Measurements from ENCODE around the gene CDH11. TPM values are rescaled to one million over a fixed set of nuclear protein-coding genes. Genes with fewer than 3 reads are reported as not detected.

Gene CDH11
- total RNA-seq, 4 donors from 2014 or later = 28.2 to 74.1 (median 53.2) TPM

DNA sequence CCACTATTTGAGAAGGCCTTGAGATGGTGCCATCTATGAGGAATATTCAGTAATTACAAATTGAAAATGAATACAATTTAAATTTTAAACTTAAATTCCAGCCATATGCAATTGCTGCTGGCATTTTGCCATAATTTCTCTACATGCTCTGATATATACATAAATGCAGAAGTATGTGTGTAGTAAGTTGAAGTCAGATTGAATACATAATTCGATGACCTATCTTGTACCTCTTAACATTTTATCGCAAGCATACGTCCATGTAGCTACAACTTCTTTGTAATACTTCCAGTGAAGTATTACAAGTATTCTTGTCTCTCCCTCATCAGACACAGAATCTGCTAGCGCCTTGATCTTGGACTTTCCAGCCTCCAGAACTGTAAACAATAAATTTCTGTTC is 26.0 kb downstream of the CDH11 start:
- DNase-seq (ENCODE audit: low spot score) = no peak
- TF ChIP-seq, protein P1, sequence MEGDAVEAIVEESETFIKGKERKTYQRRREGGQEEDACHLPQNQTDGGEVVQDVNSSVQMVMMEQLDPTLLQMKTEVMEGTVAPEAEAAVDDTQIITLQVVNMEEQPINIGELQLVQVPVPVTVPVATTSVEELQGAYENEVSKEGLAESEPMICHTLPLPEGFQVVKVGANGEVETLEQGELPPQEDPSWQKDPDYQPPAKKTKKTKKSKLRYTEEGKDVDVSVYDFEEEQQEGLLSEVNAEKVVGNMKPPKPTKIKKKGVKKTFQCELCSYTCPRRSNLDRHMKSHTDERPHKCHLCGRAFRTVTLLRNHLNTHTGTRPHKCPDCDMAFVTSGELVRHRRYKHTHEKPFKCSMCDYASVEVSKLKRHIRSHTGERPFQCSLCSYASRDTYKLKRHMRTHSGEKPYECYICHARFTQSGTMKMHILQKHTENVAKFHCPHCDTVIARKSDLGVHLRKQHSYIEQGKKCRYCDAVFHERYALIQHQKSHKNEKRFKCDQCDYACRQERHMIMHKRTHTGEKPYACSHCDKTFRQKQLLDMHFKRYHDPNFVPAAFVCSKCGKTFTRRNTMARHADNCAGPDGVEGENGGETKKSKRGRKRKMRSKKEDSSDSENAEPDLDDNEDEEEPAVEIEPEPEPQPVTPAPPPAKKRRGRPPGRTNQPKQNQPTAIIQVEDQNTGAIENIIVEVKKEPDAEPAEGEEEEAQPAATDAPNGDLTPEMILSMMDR (IDR thresholded peaks at IDR 0.05) = no peak
- no peak for ATAC-seq (ENCODE audit: low FRiP score)

DNA sequence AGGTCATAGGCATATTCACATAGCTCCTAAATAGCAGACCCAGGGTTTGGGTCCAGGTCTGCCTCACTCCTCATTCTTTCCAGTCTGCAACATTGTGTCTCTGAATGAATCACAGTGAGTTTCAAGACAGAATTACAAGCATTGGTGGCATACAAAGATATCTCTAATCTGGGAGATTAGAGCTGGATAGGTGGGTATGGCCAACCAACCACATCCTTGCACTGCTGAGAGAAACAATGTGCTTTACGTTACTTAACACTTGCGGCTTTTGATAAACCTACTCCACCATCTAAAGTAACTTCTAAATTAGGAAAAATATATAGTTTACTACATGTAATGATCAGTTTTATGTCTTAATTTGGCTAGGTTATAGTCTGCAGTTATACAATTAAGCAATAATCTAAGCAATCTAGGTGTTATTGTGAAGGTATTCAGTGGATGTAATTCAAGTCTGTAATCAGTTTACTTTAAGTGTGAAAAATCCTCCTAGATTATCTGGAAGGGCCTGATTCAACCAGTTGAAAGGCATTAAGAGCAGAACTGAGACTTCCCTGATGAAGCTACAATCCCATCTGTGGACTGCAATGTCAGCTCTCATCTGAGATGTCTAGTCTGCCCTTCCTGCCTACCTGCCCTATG is 26.7 kb downstream of the CDH11 start:
- DNase-seq (ENCODE audit: low spot score) (no peak), ATAC-seq (ENCODE audit: low FRiP score) (no peak)
- TF ChIP-seq, protein P1 (IDR thresholded peaks at IDR 0.05) = no peak

DNA sequence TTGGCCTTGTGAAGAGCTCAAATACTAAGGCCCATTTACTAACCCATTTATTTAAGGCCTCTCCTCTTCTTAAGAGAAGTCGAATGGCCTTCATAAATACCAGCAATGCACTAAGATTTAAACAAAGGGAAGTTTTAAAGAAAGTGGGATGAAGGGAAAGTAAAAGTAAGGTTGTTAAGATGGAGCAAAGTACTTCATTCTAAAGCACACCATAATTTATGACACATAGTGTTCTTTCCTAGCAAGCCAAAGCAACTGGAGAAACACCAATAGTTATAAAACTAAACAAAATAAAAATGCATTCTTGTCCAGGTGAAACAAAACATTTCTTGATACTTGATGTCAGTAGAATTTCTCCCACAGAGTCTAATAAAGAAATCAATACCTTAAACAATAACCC is 27.9 kb downstream of the CDH11 start:
- DNase-seq (ENCODE audit: low spot score) = no peak
- TF ChIP-seq, protein P1 (IDR thresholded peaks at IDR 0.05) = no peak
- ATAC-seq (ENCODE audit: low FRiP score) = no peak

DNA sequence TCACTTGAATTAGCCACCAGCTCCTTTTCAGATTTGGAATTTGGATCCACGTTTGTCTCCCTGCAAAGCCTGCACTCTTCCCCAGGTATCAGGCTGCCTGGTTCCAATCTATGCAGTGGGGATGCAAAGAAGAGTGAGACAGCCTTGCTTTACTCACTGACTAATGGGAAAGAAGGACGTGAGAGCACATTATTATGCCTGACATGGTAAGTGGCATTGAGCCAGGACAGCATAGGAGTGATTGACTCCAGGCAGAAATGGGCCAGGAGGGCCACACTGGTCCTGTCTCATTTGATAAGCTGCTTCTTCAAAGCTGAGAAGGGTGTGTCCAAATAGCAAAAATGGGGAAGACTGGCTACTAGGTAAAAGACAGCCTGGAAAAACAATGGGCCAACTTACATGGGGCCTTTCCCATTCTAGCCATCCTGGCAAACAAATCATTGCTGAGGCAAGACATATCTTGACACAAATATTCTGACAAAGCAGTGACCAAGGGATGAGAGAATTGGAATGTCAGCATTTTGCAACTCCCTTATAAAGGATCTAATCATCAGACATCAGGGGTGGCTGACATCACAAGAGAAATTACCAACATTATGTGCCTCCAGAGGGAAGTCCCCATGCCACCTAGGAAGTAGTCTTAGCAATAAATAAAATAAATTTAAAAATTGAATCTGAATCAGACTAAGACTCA is 38.6 kb downstream of the CDH11 start:
- no peak for ATAC-seq (ENCODE audit: low FRiP score)
- DNase-seq (ENCODE audit: low spot score) = no peak
- TF ChIP-seq, protein P1 (IDR thresholded peaks at IDR 0.05) = no peak

DNA sequence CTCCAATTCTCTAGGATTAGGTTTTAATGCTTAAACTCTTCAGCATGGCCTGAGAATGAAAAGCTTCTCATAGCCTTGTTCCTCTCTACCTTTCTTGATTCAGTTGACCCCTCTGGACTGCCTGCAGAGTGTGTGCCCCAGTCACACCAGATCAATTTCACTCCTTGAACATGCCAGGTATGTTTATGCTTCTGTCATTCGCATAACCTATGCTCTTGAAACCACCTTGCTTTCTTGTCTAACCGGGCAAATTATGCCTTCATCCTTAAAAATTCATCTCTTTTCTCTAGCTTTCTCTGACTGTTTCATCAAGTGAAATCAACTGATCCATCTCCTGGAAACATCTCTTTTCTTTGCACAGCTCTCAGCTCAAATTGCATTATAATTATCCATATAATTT is 42.3 kb downstream of the CDH11 start:
- TF ChIP-seq, protein P1 (IDR thresholded peaks at IDR 0.05) = no peak
- no peak for ATAC-seq (ENCODE audit: low FRiP score)
- no peak for DNase-seq (ENCODE audit: low spot score)

DNA sequence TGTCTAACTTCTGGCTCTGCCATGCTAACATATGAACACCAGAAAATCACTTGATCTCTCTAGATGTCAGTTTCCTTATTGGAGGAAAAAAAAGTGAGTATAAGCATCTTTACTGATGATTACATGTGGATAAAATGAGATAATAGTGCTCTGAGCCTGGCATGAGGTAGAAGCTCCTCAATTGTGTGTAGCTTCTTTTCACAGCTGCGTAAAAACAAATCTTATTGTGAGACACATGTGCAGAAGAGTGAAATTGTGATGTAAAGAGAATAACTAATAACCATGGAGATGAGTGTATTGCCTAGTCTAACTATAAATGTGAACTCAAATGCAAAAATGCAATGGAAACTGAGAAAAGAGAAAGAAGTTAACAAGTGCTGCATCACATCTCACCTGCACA is 44.7 kb downstream of the CDH11 start:
- TF ChIP-seq, protein P1 (IDR thresholded peaks at IDR 0.05) = no peak
- ATAC-seq (ENCODE audit: low FRiP score) (no peak), DNase-seq (ENCODE audit: low spot score) (no peak)

DNA sequence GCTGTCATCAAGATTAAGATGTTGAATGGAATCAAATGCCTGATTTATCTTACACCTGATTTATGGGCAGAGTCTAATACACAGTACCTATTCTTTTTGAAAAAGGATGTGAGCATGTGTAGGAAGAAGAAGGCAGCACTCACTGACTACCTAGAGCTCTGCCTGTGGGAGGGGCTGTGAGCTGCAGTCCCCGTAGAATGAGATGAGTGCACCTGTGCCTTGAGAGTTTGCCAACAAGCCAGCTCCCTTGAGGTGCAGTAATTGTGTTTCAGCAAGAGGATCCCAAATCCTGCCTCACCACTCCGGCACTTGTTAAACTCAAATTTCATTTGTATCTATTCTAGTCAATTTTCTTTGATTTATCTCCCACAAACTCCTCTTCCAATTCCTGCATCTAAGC is 46.0 kb downstream of the CDH11 start:
- TF ChIP-seq, protein P1 (IDR thresholded peaks at IDR 0.05) = no peak
- ATAC-seq (ENCODE audit: low FRiP score) (no peak), DNase-seq (ENCODE audit: low spot score) (no peak)
